ENCODE results near the gene USP26. TPM values are rescaled to one million over a fixed set of nuclear protein-coding genes. Genes with fewer than 3 reads are reported as not detected.

Gene USP26
- total and polyA plus RNA-seq, 2 of the 13 experiments (the other 11 are each of a cell fraction or from before 2014, with no cell fraction given): not detected

DNA sequence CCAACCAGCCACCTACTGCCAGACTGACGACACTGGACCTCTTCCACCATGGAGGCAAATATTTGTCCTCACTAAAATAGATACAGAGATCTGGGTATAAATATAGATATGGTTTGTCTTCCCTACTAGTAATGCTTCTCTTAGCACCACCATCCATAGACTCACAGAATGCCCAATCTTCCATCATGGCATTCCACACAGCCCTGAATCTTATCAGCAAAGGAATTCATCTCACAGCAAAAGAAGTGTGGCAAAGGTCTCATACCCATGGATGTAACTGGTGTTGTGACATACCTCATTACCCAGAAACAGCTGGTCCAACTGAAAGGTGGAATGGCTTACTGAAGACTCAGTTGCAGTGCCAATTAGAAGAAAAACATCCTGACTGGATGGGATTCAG lies 91.3 kb downstream of the USP26 start:
- DNase-seq (ENCODE audit: low spot score): no peak
- no CpG with 5 or more reads among the region's 1 CpG for WGBS (ENCODE audit: low lambda C conversion rate)
- ATAC-seq: no peak
- H3K27me3 ChIP-seq (ENCODE audit: control insufficient read depth in 1 of 2, insufficient read depth in 2 of 2, low read length in 2 of 2): no peaks in the 10 kb centered on the region
- H3K79me2 ChIP-seq (ENCODE audit: insufficient read depth, low read length): no peaks in the 10 kb centered on the region
- CTCF ChIA-PET (ENCODE audit: low intra/inter-chr PET ratio, low total read pairs): no interaction called here
- no TSS peak for BruUV-seq (replicated peaks)
- no peak overlapping the region for H2AFZ ChIP-seq (ENCODE audit: low read length)
- H3K9me3 ChIP-seq (ENCODE audit: low read length): no peaks in the 10 kb centered on the region
- TF ChIP-seq ZNF607 (CRISPR knock-in tag; IDR thresholded peaks at IDR 0.05; ENCODE audit: borderline replicate concordance) (no peak), RBM39 (IDR thresholded peaks at IDR 0.05; ENCODE audit: low read depth, low read length, poor library complexity, severe bottlenecking) (no peak), TARDBP (CRISPR knock-in tag; IDR thresholded peaks at IDR 0.05) (no peak), POGZ (CRISPR knock-in tag; IDR thresholded peaks at IDR 0.05) (no peak), KLF15 (CRISPR knock-in tag; IDR thresholded peaks at IDR 0.05; ENCODE audit: borderline replicate concordance) (no peak), KLF9 (CRISPR knock-in tag; IDR thresholded peaks at IDR 0.05; ENCODE audit: low read depth) (no peak), SOX6 (IDR thresholded peaks at IDR 0.05) (no peak), SOX6 (CRISPR knock-in tag; IDR thresholded peaks at IDR 0.05) (no peak), AKAP8 (CRISPR knock-in tag; IDR thresholded peaks at IDR 0.05) (no peak), ZNF263 (CRISPR knock-in tag; IDR thresholded peaks at IDR 0.05) (no peak), RXRB (CRISPR knock-in tag; IDR thresholded peaks at IDR 0.05; ENCODE audit: borderline replicate concordance) (no peak), ZNF329 (CRISPR knock-in tag; IDR thresholded peaks at IDR 0.05; ENCODE audit: low read depth) (no peak), ZNF547 (CRISPR knock-in tag; IDR thresholded peaks at IDR 0.05) (no peak), GATAD1 (CRISPR knock-in tag; IDR thresholded peaks at IDR 0.05) (no peak), PHB2 (IDR thresholded peaks at IDR 0.05; ENCODE audit: partially characterized antibody) (no peak), LBX2 (CRISPR knock-in tag; IDR thresholded peaks at IDR 0.05; ENCODE audit: borderline replicate concordance) (no peak)
- TF ChIP-seq, protein P1, sequence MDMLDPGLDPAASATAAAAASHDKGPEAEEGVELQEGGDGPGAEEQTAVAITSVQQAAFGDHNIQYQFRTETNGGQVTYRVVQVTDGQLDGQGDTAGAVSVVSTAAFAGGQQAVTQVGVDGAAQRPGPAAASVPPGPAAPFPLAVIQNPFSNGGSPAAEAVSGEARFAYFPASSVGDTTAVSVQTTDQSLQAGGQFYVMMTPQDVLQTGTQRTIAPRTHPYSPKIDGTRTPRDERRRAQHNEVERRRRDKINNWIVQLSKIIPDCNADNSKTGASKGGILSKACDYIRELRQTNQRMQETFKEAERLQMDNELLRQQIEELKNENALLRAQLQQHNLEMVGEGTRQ (IDR thresholded peaks at IDR 0.05; ENCODE audit: low read depth, low read length): no peak
- TF ChIP-seq, protein P1 (CRISPR knock-in tag; IDR thresholded peaks at IDR 0.05; ENCODE audit: borderline replicate concordance): no peak
- H3K4me2 ChIP-seq (ENCODE audit: low read depth, low read length): no peak overlapping the region
- in situ Hi-C loops (cut with HindIII; ENCODE audit: extremely low pct_ligation_motif_present, low pct_unique_long_range_greater_than_20kb): no loop called here
- no peaks in the 10 kb centered on the region for H4K20me1 ChIP-seq (ENCODE audit: insufficient read depth, low read length)
- intact Hi-C loops (cut with micrococcal nuclease; ENCODE audit: unreplicated experiment): no loop called here
- POLR2A ChIA-PET: no interaction called here
- H3K4me1 ChIP-seq (ENCODE audit: insufficient read depth, low read length): no peaks in the 10 kb centered on the region
- FAIRE-seq: no peak
- H3K27ac ChIP-seq (ENCODE audit: extremely low read length, insufficient read depth, low read length): no peak overlapping the region
- H3K9ac ChIP-seq (ENCODE audit: insufficient read depth, low read depth, low read length): no peak overlapping the region
- H3K4me3 ChIP-seq (replicated peaks in 1 of 3; ENCODE audit: insufficient read depth in 1 of 3, low read depth in 2 of 3, low read length in 3 of 3): no peak overlapping the region
- H3K36me3 ChIP-seq (replicated peaks in 1 of 2; ENCODE audit: control insufficient read depth in 1 of 2, insufficient read depth in 2 of 2, low read length in 2 of 2): no peaks in the 10 kb centered on the region
